HG02970 (cell line): ENCODE results near the gene NKG7.
"Not testable (repeated sequence)": the region's sequence is repeated elsewhere in the genome, so short reads cannot be mapped to it uniquely, and the experiment has no call there.

ENCODE experiments used
- ATAC-seq: cut with Tn5 transposase; IDR thresholded peaks from one replicate; pipeline ENCODE4 v1.9.1; 2021; ENCODE audit warnings: mild to moderate bottlenecking, moderate library complexity, moderate number of reproducible peaks; ENCODE audit not compliant: unreplicated experiment, low FRiP score

NKG7 gene

GRCh38 chr19:51372649-51373504, at the start of gene NKG7:
TSS of gene NKG7 (minus strand) at chr19:51372654. CDS start at chr19:51372535, 119 bp downstream.
- ATAC-seq: no peak

- ATAC-seq: no peak
Measured at GRCh38 chr19:51422053-51422448, 49.6 kb upstream of the NKG7 start.

GRCh38 chr19:51421229-51422052, 49.0 kb upstream of the NKG7 start:
- no peak for ATAC-seq

- not testable (repeated sequence) for ATAC-seq
Measured at GRCh38 chr19:51420511-51420910, 48.1 kb upstream of the NKG7 start.

- ATAC-seq: no peak
Measured at GRCh38 chr19:51418707-51419106, 46.3 kb upstream of the NKG7 start.

GRCh38 chr19:51417810-51418157, 45.3 kb upstream of the NKG7 start:
- no peak for ATAC-seq

- ATAC-seq: no peak
Measured at GRCh38 chr19:51417107-51417809, 44.8 kb upstream of the NKG7 start, which contains the start of gene SIGLEC10. TSS of gene SIGLEC10 (minus strand) at chr19:51417642. CDS start at chr19:51417581, 61 bp downstream.

- not testable (repeated sequence) for ATAC-seq
Measured at GRCh38 chr19:51416422-51416821, 44.0 kb upstream of the NKG7 start.

GRCh38 chr19:51415187-51415586, 42.7 kb upstream of the NKG7 start:
- no peak for ATAC-seq

- no peak for ATAC-seq
Measured at GRCh38 chr19:51410950-51411748, 38.7 kb upstream of the NKG7 start.

- ATAC-seq: no peak
Measured at GRCh38 chr19:51407511-51408131, 35.2 kb upstream of the NKG7 start.

- ATAC-seq: no peak
Measured at GRCh38 chr19:51402117-51402516, 29.7 kb upstream of the NKG7 start.

- ATAC-seq: not testable (repeated sequence)
Measured at GRCh38 chr19:51399936-51400335, 27.5 kb upstream of the NKG7 start.

GRCh38 chr19:51399231-51399630, 26.8 kb upstream of the NKG7 start:
- ATAC-seq: no peak

GRCh38 chr19:51398096-51398704, 25.7 kb upstream of the NKG7 start:
- ATAC-seq: no peak

- ATAC-seq: not testable (repeated sequence)
Measured at GRCh38 chr19:51397453-51397852, 25.0 kb upstream of the NKG7 start.

- no peak for ATAC-seq
Measured at GRCh38 chr19:51396175-51396574, 23.7 kb upstream of the NKG7 start.

- ATAC-seq: peak; percentile 84
Measured at GRCh38 chr19:51394050-51394836, 21.8 kb upstream of the NKG7 start.
